HG03060 (cell line): ENCODE measurements around the gene HS1BP3.

Experiments
- ATAC-seq: cut with Tn5 transposase; IDR thresholded peaks from one replicate; pipeline ENCODE4 v1.9.1; 2021; ENCODE audit warnings: low read depth, moderate number of reproducible peaks; ENCODE audit not compliant: unreplicated experiment

The HS1BP3 gene

GRCh38 chr2:20633001-20633400 lies 17.9 kb downstream of the HS1BP3 start:
- no peak for ATAC-seq

- ATAC-seq: no peak
Measured at GRCh38 chr2:20632446-20632990, 18.4 kb downstream of the HS1BP3 start.

- no peak for ATAC-seq
Measured at GRCh38 chr2:20631617-20632307, 19.1 kb downstream of the HS1BP3 start.

- ATAC-seq: no peak
Measured at GRCh38 chr2:20630967-20631366, 19.9 kb downstream of the HS1BP3 start.

- no peak for ATAC-seq
Measured at GRCh38 chr2:20629581-20630171, 21.2 kb downstream of the HS1BP3 start.

GRCh38 chr2:20629181-20629580 lies 21.7 kb downstream of the HS1BP3 start:
- ATAC-seq: no peak

- no peak for ATAC-seq
Measured at GRCh38 chr2:20627712-20628380, 23.1 kb downstream of the HS1BP3 start.

GRCh38 chr2:20626698-20627513 lies 24.0 kb downstream of the HS1BP3 start:
- no peak for ATAC-seq

- no peak for ATAC-seq
Measured at GRCh38 chr2:20626392-20626697, 24.6 kb downstream of the HS1BP3 start.

GRCh38 chr2:20625491-20626391 lies 25.2 kb downstream of the HS1BP3 start:
- ATAC-seq: no peak

- no peak for ATAC-seq
Measured at GRCh38 chr2:20624884-20625485, 25.9 kb downstream of the HS1BP3 start.

GRCh38 chr2:20624156-20624883 lies 26.6 kb downstream of the HS1BP3 start:
- ATAC-seq: no peak

- no peak for ATAC-seq
Measured at GRCh38 chr2:20623741-20624155, 27.1 kb downstream of the HS1BP3 start.

- no peak for ATAC-seq
Measured at GRCh38 chr2:20623241-20623640, 27.7 kb downstream of the HS1BP3 start.

GRCh38 chr2:20622731-20623130 lies 28.2 kb downstream of the HS1BP3 start:
- ATAC-seq: no peak

GRCh38 chr2:20622296-20622686 lies 28.6 kb downstream of the HS1BP3 start:
- ATAC-seq: no peak

- no peak for ATAC-seq
Measured at GRCh38 chr2:20621366-20622295, 29.3 kb downstream of the HS1BP3 start.
